Superior temporal gyrus (tissue), 1 donor: ENCODE measurements around the gene TRPV3.
"Not testable (repeated sequence)": the region's sequence is repeated elsewhere in the genome, so short reads cannot be mapped to it uniquely, and the experiment has no call there.

Experiments used
- DNase-seq: peaks from one replicate; pipeline ENCODE4 v3.0.0-alpha.2; 2016; ENCODE audit errors: extremely low spot score

The TRPV3 gene

DNA sequence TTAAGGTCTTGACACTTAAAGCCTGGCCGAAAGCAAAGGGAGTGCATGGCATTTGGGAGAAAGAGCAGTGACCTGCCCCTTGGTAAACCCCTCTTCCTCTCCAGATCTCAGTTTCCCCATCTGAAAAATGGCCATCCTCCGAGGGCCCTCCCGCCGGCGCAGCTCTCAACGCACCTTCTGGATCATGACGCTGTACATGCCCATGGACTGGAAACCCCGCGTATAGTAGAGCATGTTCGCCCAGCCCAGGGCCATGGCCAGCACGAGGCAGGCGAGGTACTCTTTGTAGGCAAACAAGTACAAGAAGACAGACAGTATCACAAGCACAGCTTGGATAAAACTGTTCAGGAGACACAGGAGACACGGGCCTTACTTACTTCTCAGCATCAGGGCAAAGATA, 33.6 kb downstream of the TRPV3 start:
- no peak for DNase-seq

DNA sequence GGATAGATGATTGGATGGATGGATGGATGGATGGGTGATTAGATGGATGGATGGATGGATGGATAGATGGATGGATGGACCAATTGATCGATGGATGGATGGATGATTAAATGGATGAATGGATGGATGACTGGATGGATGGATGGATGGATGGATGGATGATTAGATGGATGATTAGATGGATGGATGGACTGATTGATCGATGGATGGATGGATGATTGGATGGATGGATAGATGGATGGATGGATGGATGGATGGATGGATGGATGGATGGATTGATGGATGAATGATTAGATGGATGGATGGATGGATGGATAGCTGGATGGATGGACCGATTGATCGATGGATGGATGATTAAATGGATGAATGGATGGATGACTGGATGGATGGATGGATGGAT, 38.1 kb downstream of the TRPV3 start:
- not testable (repeated sequence) for DNase-seq

DNA sequence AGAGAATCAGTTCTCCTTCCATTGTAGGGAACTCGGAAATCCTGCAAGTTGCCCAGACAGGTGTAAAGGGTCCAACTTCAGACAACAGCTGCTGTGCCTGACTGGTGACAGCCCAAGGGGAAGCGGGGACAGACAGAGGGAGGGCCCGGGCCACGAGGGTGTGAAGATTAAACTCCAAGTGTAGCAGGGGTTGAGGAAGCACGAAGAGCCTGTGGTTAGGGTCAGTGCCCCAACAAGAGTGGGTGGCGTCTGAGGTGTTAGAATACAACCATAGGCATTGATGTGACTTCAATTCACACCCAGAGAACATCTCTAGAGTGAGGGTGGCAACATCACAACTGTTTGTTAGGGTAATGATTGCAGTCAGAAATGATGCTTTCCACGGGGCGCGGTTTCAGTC, 42.7 kb downstream of the TRPV3 start:
- no peak for DNase-seq

GRCh38 chr17:3514167-3514566, 43.4 kb downstream of the TRPV3 start:
- not testable (repeated sequence) for DNase-seq

DNA sequence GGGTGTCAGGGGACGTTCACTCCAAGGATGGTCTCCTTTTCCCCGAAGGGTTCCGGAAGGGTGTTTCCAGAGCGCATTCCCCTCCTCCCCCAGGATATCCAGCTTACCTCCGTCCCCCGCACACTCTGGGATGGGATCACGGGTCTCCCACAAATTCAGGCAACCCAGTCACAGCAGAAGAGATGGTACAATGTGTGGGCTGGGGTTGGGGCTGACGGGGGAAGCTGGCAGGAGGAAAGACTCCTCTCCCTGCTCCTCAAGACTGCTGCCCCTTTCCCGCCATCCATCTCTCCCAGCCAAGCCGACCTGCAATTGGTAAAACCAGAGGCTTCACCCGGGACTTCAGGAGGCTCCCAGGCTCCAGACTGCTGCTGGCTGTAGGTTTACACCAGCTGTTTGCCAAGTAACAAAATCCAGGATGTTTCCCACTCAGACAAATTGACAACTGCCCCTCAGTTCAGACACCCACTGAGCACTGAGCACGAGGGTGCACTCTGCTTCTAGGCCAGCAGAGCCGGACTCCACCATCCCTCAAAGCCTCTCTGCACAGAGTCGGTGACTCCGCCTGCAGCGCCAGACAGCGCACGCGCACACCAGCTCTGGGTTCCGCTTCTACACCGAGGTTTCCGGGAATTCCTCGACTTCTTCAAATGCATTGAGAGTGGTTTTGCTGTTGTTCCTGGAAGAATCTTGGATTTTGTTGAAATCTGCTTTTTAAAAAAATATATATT, 44.1 kb downstream of the TRPV3 start:
- DNase-seq, result no peak

GRCh38 chr17:3512505-3513171, 45.0 kb downstream of the TRPV3 start:
- peak; percentile 93 for DNase-seq

DNA sequence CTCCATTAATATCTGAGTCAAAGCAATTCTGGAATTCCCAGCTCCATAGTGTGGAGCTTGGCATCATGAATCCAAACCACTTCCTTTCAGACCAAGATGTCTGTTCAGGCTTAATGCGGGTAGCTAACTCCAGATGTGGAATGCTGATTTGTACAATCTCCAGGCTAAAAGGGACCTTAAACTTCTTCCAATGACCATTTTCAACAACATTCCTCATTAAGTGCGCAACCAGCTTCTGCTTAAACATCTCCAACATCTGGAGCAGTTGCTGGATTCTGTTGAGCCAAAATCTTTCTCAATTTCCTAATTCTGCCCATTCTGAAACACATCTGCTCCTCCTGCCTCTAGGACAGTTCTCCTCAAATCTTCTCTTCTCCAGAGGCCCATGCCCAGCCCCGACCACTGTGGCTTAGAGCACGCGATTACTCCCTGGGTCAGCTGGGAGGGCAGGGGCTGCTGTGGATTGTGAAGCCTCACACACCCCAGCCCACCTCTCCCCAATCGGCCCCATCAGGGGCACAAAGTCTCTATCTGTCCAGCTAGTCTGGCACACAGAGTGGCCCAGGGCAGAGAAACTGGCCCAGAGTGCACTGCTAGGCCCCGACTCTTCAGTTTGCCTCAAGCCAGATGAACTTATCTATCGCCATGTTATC, 45.6 kb downstream of the TRPV3 start:
- no peak for DNase-seq

GRCh38 chr17:3510090-3510489, 47.5 kb downstream of the TRPV3 start:
- no peak for DNase-seq

GRCh38 chr17:3507869-3508268, 49.7 kb downstream of the TRPV3 start:
- DNase-seq, result no peak

DNA sequence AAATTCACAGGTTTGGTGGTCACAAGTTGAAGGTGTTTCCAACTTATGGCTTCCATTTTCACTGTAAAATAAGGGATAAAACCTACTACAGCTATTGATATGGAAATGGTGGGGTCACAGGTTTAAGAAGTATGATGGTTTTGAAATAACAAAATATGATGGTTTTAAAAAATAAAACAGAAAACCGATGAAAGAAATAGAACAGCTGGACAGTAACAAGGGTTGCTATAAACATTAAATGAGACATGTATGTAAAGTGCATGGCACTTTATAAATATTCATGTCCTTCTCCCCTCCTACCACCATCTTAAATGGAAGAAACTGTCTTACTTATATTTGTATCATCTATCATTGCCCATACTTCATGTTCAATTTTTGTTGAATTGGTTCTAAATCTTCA, 50.5 kb downstream of the TRPV3 start:
- no peak for DNase-seq

GRCh38 chr17:3506054-3506453, 51.6 kb downstream of the TRPV3 start:
- no peak for DNase-seq

DNA sequence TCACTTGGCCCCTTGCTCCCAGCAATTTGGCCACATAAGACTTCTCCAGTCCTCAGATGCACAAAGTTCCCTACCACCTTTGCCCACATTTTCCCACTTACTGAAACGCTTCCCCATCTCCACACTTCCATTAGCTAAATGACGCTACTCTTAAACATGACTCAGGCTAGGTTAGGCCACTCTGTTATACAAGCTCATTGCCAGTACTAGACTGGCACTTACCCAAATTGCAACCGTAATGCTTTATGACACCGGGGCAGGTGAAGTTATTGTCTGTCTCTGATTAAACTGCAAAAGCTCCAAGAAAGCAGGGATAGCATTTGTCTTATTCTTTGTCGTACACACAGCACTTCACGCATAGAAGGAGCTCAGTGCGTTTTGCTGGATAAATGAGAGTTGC, 52.6 kb downstream of the TRPV3 start:
- DNase-seq, result no peak

- peak; percentile 59 for DNase-seq
Observed at GRCh38 chr17:3503285-3503684, 54.3 kb downstream of the TRPV3 start.

- DNase-seq, result peak; percentile 90
Observed at GRCh38 chr17:3502466-3502865, 55.1 kb downstream of the TRPV3 start.

DNA sequence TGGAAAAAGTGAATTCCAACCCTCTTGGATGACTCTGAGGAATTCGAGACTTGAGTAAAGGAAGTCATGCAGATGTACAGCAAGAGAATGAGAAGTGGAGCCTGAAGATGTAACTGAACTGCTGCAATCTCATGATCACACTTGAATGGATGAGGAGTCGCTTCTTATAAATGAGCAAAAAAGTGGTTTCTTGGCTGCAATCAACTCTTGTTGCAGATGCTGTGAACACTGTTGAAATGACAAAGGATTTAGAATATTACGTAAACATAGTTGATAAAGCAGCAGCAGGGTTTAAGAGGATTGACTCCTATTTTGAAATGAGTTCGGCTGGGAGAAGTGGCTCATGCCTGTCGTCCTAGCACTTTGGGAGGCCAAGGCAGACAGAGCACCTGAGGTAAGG, 56.3 kb downstream of the TRPV3 start:
- no peak for DNase-seq

- no peak for DNase-seq
Observed at GRCh38 chr17:3497101-3497500, 60.5 kb downstream of the TRPV3 start.

GRCh38 chr17:3485481-3486068, 72.0 kb downstream of the TRPV3 start:
- DNase-seq, result no peak

- DNase-seq, result no peak
Observed at GRCh38 chr17:3482852-3483251, 74.8 kb downstream of the TRPV3 start.

- no peak for DNase-seq
Observed at GRCh38 chr17:3479988-3480387, 77.6 kb downstream of the TRPV3 start.

DNA sequence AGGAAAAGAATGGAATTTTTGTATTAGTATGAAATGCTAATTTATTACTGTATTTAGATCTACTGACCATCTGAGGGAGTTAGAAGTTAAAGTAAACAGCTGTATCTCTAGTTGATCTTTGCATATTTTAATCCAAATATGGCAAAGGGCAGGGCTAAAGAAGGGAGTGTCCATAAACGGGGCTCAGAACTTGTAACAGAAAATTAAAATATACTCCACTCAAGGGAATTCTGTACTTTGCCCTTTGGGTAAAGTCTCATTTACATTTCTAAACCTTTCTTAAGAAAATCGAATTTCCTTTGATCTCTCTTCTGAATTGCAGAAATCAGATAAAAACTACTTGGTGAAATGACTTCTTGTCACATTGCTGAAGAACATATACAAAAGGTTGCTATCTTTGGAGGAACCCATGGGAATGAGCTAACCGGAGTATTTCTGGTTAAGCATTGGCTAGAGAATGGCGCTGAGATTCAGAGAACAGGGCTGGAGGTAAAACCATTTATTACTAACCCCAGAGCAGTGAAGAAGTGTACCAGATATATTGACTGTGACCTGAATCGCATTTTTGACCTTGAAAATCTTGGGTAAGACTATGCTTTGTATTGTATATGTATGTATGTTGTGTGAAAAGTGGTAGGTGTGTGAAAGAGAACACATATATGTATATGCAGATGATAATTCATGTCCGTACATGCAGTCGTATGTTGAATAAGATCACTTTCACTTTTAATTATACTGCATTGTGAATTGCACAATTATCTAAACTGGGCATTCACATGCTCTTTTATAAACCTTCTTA, 81.6 kb downstream of the TRPV3 start, which contains the start of gene ASPA:
ASPA (plus strand) TSS at position 186 of the 799 bp plus-strand sequence; CDS start at position 349, 163 bp downstream.
- DNase-seq, result peak; percentile 81

GRCh38 chr17:3475251-3475685, 82.3 kb downstream of the TRPV3 start:
- DNase-seq, result peak; percentile 74

GRCh38 chr17:3474212-3474611, 83.4 kb downstream of the TRPV3 start:
- DNase-seq, result peak; percentile 65
